Heart right ventricle (tissue), 16 donors: ENCODE data around the gene CELSR1. TPM values are rescaled to one million over a fixed set of nuclear protein-coding genes. Genes with fewer than 3 reads are reported as not detected.
A peak's percentile ranks its signal among the peaks of the same experiment; 100 is the strongest.

ENCODE experiments used
- ATAC-seq, 8 donors: fragments of 200-7000 bp; cut with Tn5 transposase; one replicate each; pipeline ENCODE4 v1.9.1; 2020; ENCODE audit warnings: mild to moderate bottlenecking in 8 of 8, moderate library complexity in 8 of 8, moderate number of reproducible peaks in 1 of 8
- DNase-seq, 2 donors: peaks; one replicate each; pipeline ENCODE4 v3.0.0-alpha.2; 2020
- H3K27ac ChIP-seq, 10 donors: fragments of 200-600 bp; sonication (generic) in 2 of 10; one replicate each; pipeline versions ENCODE4 v1.5.0 to v1.8.0; 2020 to 2022; ENCODE audit warnings: mild to moderate bottlenecking in 3 of 10
- H3K27me3 ChIP-seq, 7 donors: fragments of 200-600 bp; one replicate each; pipeline ENCODE4 v1.8.0; 2021 to 2022; ENCODE audit warnings: mild to moderate bottlenecking in 2 of 7
- H3K36me3 ChIP-seq, 9 donors: fragments of 200-600 bp; sonication (generic) in 1 of 9; one replicate each; pipeline versions ENCODE4 v1.5.0 to v1.8.0; 2020 to 2022; ENCODE audit warnings: mild to moderate bottlenecking in 2 of 9
- H3K4me1 ChIP-seq, 9 donors: fragments of 200-600 bp; sonication (generic) in 1 of 9; one replicate each; pipeline versions ENCODE4 v1.5.0 to v1.8.0; 2020 to 2022; ENCODE audit warnings: mild to moderate bottlenecking in 4 of 9
- H3K4me3 ChIP-seq, 10 donors: fragments of 200-600 bp; sonication (generic) in 2 of 10; one replicate each; pipeline versions ENCODE4 v1.5.0 to v1.8.0; 2020 to 2022; ENCODE audit warnings: mild to moderate bottlenecking in 7 of 10, moderate library complexity in 2 of 10
- H3K9me3 ChIP-seq, 11 donors: fragments of 200-600 bp in 10 of 11; sonication (generic) in 2 of 11; one replicate each; pipeline versions ENCODE4 v1.5.0 to v1.8.0; 2013 to 2022; ENCODE audit warnings: mild to moderate bottlenecking in 2 of 11, control low read depth in 1 of 11, moderate library complexity in 1 of 11
- CTCF ChIP-seq, 9 donors: fragments of 200-600 bp; sonication (generic) in 2 of 9; IDR thresholded peaks; one replicate each; pipeline versions ENCODE4 v1.5.0 to v1.8.0; 2021 to 2022; ENCODE audit warnings: antibody characterized with exemption in 9 of 9, mild to moderate bottlenecking in 5 of 9, moderate library complexity in 1 of 9
- WGBS, 2 donors: extraction: QIAGEN DNeasy Blood & Tissue Kit; methylation state at CpG; one replicate each; pipeline ENCODE4 v1.1.7; 2013; ENCODE audit warnings: inconsistent platforms in 1 of 2; 5-methylcytosine and 5-hydroxymethylcytosine counted together
- intact Hi-C, 10 donors: fragments of 100-400 bp; cut with DNase I; formaldehyde crosslinking; loops; one replicate each; pipeline versions ENCODE4 v1.11.1 to v1.14.2; 2022
- polyA plus RNA-seq, 2 donors: library from polyadenylated mRNA; stranded (reverse); fragments of 200-250 nt; gene quantifications; one replicate each; pipeline ENCODE4 v1.2.3, GENCODE V29; 2013
- total RNA-seq, 10 donors: library from RNA; stranded (reverse); fragmentation: NEBNext Ultra II Directional in 3 of 10; extraction: Animal tissue kit (Norgen Biotek cat#: 25700) in 3 of 10; gene quantifications; one replicate each; pipeline versions ENCODE4 v1.2.1 to v1.2.4, GENCODE V29; 2021 to 2023
- donor health status: Arrhythmogenic right ventricular cardiomyopathy.
- donor health status: ischemic (EF 13 %, LVEDD 7.1; RV severe dilation, severe dysfunction).
- donor health status: healthy with polysubstance abuse.
- donor health status: DM: no; HTN: yes; CAD: no.
- donor health status: DM: no; HTN: no; CAD: no.
- donor health status: ischemic (EF 25% LVEDD 6.9; RV normal size, moderate dysfunction).
- donor health status: ischemic (EF 25% LVEDD 5.7; RV mildly dilated, moderate dysfunction).
- donor health status: healthy.
- donor health status: DM: yes; HTN: yes; CAD: no.
- donor health status: Ischemic cardiomyopathy.
- donor health status: ischemic (EF 35%, LVEDD 5.7; RV mildly dilated, moderate dysfunction).
- donor health status: nonischemic (EF 11% LVEDD 7.7; RV severe dilation, severe dysfunction).
- donor health status: DM: yes; HTN: yes; CAD: no.
- donor health status: PGD.
- donor health status: ischemic (EF 29% LVEDD 5.4; RV normal size, mild dysfunction).
- donor health status: nonischemic (EF 23%, LVEDD 6.1; RV moderate dilation, normal function).

Gene CELSR1
- total and polyA plus RNA-seq, 12 donors = 4.0 to 16.7 (median 11.4) TPM

GRCh38 chr22:46371623-46372226 lies 165.7 kb downstream of the CELSR1 start:
- H3K36me3 ChIP-seq = no peaks in the 10 kb centered on the region
- intact Hi-C loops = no loop called here
- ATAC-seq (no peak), DNase-seq (no peak)
- H3K4me1 ChIP-seq = peaks cover 0 to under 1% (median 0%) of the 10 kb centered on the region in 9 donors
- H3K4me3 ChIP-seq = no peak overlapping the region
- TF ChIP-seq CTCF (IDR thresholded peaks at IDR 0.05) = no peak
- H3K27me3 ChIP-seq = peaks cover 0 to 26% (median 6%) of the 10 kb centered on the region in 7 donors
- 88 to 95% methylated on average over 2 of the region's 2 CpGs for WGBS, 2 donors
- H3K9me3 ChIP-seq = peaks cover 0 to 14% (median 4%) of the 10 kb centered on the region in 11 donors
- H3K27ac ChIP-seq = no peak overlapping the region

GRCh38 chr22:46370584-46371291 lies 166.7 kb downstream of the CELSR1 start:
- peak in 1 of 2 donors; percentile 6 for DNase-seq
- no peak for ATAC-seq
- Histone ChIP-seq H3K4me3 (no peak overlapping the region), H3K4me1 (no peaks in the 10 kb centered on the region), H3K27ac (no peak overlapping the region), H3K9me3 (peaks cover 0 to 5% (median 0%) of the 10 kb centered on the region in 11 donors), H3K27me3 (peaks cover 0 to 31% (median 6%) of the 10 kb centered on the region in 7 donors), H3K36me3 (no peaks in the 10 kb centered on the region)
- 77 to 80% methylated on average over 15 of the region's 15 CpGs for WGBS, 2 donors
- intact Hi-C loops = no loop called here
- no peak for TF ChIP-seq CTCF (IDR thresholded peaks at IDR 0.05)

- Histone ChIP-seq H3K9me3 (no peaks in the 10 kb centered on the region), H3K36me3 (no peaks in the 10 kb centered on the region), H3K27ac (no peak overlapping the region), H3K27me3 (peaks cover 0 to 31% (median 8%) of the 10 kb centered on the region in 7 donors), H3K4me3 (no peak overlapping the region), H3K4me1 (no peaks in the 10 kb centered on the region)
- intact Hi-C loops = loop anchor here in 6 of 10 donors (2.0 to 5.0 kb wide), 2 partner anchors 172 to 173 kb away; no protein-coding TSS in a partner anchor
- TF ChIP-seq CTCF (IDR thresholded peaks at IDR 0.05) = no peak
- no peak for ATAC-seq
- WGBS, 2 donors = 80 to 87% methylated on average over 25 of the region's 25 CpGs
- DNase-seq = peak in 1 of 2 donors; percentile 8
These were observed 167.5 kb downstream of the CELSR1 start for GRCh38 chr22:46369716-46370583.
